Panc1 (cell line): Measurements from ENCODE around the gene CACNA1G.

Source experiments
- POLR2AphosphoS5 ChIP-seq: IDR thresholded peaks from 2 replicates; pipeline ENCODE4 v1.6.1; 2012; ENCODE audit warnings: mild to moderate bottlenecking, low read depth, low read length, moderate library complexity
- SIN3A ChIP-seq: IDR thresholded peaks from 2 replicates; pipeline ENCODE4 v1.6.1; 2012; ENCODE audit warnings: low read depth, mild to moderate bottlenecking, low read length, moderate library complexity, borderline replicate concordance; ENCODE audit not compliant: insufficient read depth
- TCF7L2 ChIP-seq: IDR thresholded peaks from 2 replicates; pipeline ENCODE4 v1.6.1; 2011; ENCODE audit warnings: mild to moderate bottlenecking, low read depth, low read length, inconsistent platforms
- TF ChIP-seq, protein P1 (sequence below): fragments of 450-650 bp; IDR thresholded peaks from 2 replicates; pipeline ENCODE4 v1.5.1; 2017; ENCODE audit warnings: mild to moderate bottlenecking
- TF ChIP-seq, protein P2 (sequence below), 2 experiments: IDR thresholded peaks; 2 replicates each; pipeline ENCODE4 v1.6.1; 2011 to 2012; ENCODE audit warnings: low read depth in 2 of 2, control low read depth in 1 of 2, low read length in 1 of 2, mild to moderate bottlenecking in 1 of 2, moderate library complexity in 1 of 2; ENCODE audit not compliant: insufficient read depth in 1 of 2

DNA sequence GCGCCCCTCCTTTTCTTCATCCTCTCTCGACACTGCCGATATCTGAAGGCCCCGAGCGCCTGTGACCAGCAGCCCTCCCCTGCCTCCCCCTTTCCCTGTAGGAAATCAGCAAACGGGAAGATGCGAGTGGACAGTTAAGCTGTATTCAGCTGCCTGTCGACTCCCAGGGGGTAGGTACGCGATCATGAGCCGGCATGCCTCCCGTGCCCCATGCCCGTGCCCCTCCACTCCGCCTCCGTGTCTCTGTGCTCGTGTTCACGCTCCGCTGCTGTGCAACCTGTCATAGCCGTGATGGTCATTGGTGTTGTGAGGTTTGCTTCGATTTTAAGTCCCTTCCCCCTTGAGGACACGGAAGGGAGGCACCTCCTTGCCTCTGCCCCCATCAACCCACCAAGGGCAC, 34.4 kb downstream of the CACNA1G start:
- TF ChIP-seq, protein P1, sequence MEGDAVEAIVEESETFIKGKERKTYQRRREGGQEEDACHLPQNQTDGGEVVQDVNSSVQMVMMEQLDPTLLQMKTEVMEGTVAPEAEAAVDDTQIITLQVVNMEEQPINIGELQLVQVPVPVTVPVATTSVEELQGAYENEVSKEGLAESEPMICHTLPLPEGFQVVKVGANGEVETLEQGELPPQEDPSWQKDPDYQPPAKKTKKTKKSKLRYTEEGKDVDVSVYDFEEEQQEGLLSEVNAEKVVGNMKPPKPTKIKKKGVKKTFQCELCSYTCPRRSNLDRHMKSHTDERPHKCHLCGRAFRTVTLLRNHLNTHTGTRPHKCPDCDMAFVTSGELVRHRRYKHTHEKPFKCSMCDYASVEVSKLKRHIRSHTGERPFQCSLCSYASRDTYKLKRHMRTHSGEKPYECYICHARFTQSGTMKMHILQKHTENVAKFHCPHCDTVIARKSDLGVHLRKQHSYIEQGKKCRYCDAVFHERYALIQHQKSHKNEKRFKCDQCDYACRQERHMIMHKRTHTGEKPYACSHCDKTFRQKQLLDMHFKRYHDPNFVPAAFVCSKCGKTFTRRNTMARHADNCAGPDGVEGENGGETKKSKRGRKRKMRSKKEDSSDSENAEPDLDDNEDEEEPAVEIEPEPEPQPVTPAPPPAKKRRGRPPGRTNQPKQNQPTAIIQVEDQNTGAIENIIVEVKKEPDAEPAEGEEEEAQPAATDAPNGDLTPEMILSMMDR: no peak
- TF ChIP-seq POLR2AphosphoS5 (no peak), SIN3A (no peak), TCF7L2 (no peak)
- TF ChIP-seq, protein P2, sequence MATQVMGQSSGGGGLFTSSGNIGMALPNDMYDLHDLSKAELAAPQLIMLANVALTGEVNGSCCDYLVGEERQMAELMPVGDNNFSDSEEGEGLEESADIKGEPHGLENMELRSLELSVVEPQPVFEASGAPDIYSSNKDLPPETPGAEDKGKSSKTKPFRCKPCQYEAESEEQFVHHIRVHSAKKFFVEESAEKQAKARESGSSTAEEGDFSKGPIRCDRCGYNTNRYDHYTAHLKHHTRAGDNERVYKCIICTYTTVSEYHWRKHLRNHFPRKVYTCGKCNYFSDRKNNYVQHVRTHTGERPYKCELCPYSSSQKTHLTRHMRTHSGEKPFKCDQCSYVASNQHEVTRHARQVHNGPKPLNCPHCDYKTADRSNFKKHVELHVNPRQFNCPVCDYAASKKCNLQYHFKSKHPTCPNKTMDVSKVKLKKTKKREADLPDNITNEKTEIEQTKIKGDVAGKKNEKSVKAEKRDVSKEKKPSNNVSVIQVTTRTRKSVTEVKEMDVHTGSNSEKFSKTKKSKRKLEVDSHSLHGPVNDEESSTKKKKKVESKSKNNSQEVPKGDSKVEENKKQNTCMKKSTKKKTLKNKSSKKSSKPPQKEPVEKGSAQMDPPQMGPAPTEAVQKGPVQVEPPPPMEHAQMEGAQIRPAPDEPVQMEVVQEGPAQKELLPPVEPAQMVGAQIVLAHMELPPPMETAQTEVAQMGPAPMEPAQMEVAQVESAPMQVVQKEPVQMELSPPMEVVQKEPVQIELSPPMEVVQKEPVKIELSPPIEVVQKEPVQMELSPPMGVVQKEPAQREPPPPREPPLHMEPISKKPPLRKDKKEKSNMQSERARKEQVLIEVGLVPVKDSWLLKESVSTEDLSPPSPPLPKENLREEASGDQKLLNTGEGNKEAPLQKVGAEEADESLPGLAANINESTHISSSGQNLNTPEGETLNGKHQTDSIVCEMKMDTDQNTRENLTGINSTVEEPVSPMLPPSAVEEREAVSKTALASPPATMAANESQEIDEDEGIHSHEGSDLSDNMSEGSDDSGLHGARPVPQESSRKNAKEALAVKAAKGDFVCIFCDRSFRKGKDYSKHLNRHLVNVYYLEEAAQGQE (IDR thresholded peaks at IDR 0.05; ENCODE audit: insufficient read depth in 1 of 2, low read depth in 2 of 2, low read length in 1 of 2): no peak
